Lower leg skin (tissue), 3 donors: ENCODE results near the gene CST7.

Source experiments
- POLR2A ChIP-seq, 2 donors: fragments of 450-650 bp; IDR thresholded peaks; one replicate each; pipeline ENCODE4 v1.6.1; 2016 to 2017; ENCODE audit warnings: antibody characterized with exemption in 2 of 2, mild to moderate bottlenecking in 1 of 2, moderate library complexity in 1 of 2
- TF ChIP-seq, protein P1 (sequence below), 3 donors: fragments of 450-650 bp; IDR thresholded peaks; one replicate each; pipeline ENCODE4 v1.5.1; 2016; ENCODE audit warnings: antibody characterized with exemption in 3 of 3, mild to moderate bottlenecking in 3 of 3, moderate library complexity in 2 of 3

DNA sequence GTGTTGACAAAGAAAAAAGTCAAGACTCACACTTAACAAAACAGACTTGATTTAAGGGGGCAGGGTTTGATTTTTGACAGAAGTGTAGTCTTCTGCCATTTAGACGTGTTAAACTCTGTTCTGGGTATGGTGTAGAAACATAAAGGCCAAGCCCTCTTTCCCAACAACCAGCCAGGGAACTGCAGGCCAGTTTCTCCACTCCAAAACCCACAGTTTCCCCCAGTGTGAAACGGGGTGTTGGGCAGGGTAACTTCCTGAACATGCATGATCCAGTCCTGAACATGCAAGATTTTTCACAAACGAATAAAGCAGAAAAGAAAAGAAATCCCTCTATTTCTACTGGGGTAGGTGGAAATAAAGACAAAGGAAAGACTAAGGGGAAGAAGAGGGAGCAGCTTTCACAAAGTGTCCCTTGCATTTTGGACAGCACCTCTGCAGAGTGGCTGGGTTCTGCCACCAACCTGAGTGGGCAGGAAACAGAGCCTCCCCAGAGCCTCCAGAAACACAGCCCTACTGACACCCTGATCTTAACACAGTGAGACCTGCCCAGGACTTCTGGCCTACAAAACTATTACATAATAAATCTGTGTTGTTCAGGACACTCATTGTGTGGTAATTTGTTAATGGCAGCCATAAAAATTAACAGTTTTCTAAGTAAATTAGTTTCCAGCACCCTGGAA, 36.0 kb downstream of the CST7 start:
- TF ChIP-seq, protein P1, sequence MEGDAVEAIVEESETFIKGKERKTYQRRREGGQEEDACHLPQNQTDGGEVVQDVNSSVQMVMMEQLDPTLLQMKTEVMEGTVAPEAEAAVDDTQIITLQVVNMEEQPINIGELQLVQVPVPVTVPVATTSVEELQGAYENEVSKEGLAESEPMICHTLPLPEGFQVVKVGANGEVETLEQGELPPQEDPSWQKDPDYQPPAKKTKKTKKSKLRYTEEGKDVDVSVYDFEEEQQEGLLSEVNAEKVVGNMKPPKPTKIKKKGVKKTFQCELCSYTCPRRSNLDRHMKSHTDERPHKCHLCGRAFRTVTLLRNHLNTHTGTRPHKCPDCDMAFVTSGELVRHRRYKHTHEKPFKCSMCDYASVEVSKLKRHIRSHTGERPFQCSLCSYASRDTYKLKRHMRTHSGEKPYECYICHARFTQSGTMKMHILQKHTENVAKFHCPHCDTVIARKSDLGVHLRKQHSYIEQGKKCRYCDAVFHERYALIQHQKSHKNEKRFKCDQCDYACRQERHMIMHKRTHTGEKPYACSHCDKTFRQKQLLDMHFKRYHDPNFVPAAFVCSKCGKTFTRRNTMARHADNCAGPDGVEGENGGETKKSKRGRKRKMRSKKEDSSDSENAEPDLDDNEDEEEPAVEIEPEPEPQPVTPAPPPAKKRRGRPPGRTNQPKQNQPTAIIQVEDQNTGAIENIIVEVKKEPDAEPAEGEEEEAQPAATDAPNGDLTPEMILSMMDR (IDR thresholded peaks at IDR 0.05): no peak
- no peak for TF ChIP-seq POLR2A (IDR thresholded peaks at IDR 0.05)
